Esophagus muscularis mucosa (tissue), 4 donors: ENCODE measurements around the gene ZNF248.

ENCODE experiments used
- CTCF ChIP-seq, 3 experiments: fragments of 200-600 bp in 2 of 3; fragments of 450-650 bp in 1 of 3; sonication (generic) in 2 of 3; IDR thresholded peaks; one replicate each; pipeline ENCODE4 v1.5.1; 2017 to 2019; ENCODE audit warnings: antibody characterized with exemption in 3 of 3, mild to moderate bottlenecking in 2 of 3, moderate library complexity in 1 of 3
- EP300 ChIP-seq: sonication (generic); formaldehyde crosslinking; IDR thresholded peaks from one replicate; pipeline ENCODE4 v1.6.1; 2017; ENCODE audit warnings: antibody characterized with exemption
- POLR2A ChIP-seq: fragments of 450-650 bp; IDR thresholded peaks from one replicate; pipeline ENCODE4 v1.6.1; 2017; ENCODE audit warnings: antibody characterized with exemption, moderate library complexity, mild to moderate bottlenecking, low read depth

GRCh38 chr10:37763132-37763531 is 94.3 kb downstream of the ZNF248 start:
- TF ChIP-seq CTCF (IDR thresholded peaks at IDR 0.05) (no peak), POLR2A (no peak), EP300 (no peak)
